Endodermal cell (in vitro differentiated cells): ENCODE measurements around the gene NLN. TPM values are rescaled to one million over a fixed set of nuclear protein-coding genes. Genes with fewer than 3 reads are reported as not detected.

Experiments
- DNase-seq: peaks from one replicate; pipeline ENCODE4 v3.0.0-alpha.2; 2017
- H3K27ac ChIP-seq: 2 replicates; pipeline ENCODE4 v1.5.1; 2013; ENCODE audit warnings: mild to moderate bottlenecking, low read depth, low read length, moderate library complexity
- H3K27me3 ChIP-seq: 2 replicates; pipeline ENCODE4 v1.6.1; 2013; ENCODE audit warnings: mild to moderate bottlenecking, low read length, moderate library complexity; ENCODE audit not compliant: insufficient read depth, control insufficient read depth, poor library complexity, severe bottlenecking
- H3K36me3 ChIP-seq: 2 replicates; pipeline ENCODE4 v1.7.0; 2013; ENCODE audit warnings: mild to moderate bottlenecking, low read length, moderate library complexity; ENCODE audit not compliant: control insufficient read depth, insufficient read depth
- H3K4me1 ChIP-seq: one replicate; pipeline ENCODE4 v1.7.0; 2013; ENCODE audit warnings: low read length; ENCODE audit not compliant: control insufficient read depth, insufficient read depth
- H3K4me3 ChIP-seq: 2 replicates; pipeline ENCODE4 v1.5.1; 2013; ENCODE audit warnings: mild to moderate bottlenecking, low read length, moderate library complexity
- H3K9ac ChIP-seq: 2 replicates; pipeline ENCODE4 v1.6.1; 2013; ENCODE audit warnings: mild to moderate bottlenecking, low read length, moderate library complexity; ENCODE audit not compliant: poor library complexity, severe bottlenecking; ENCODE audit errors: extremely low read depth
- H3K9me3 ChIP-seq: 2 replicates; pipeline ENCODE4 v1.6.1; 2013; ENCODE audit warnings: mild to moderate bottlenecking, low read length, moderate library complexity; ENCODE audit not compliant: control insufficient read depth
- H3K27ac Mint-ChIP-seq: 2 replicates; pipeline ENCODE4 v1.8.0; 2020; ENCODE audit warnings: mixed read lengths
- H3K27me3 Mint-ChIP-seq: 2 replicates; pipeline ENCODE4 v1.8.0; 2021; ENCODE audit warnings: mild to moderate bottlenecking, mixed read lengths; ENCODE audit not compliant: insufficient read depth
- H3K36me3 Mint-ChIP-seq: 2 replicates; pipeline ENCODE4 v1.8.0; 2020; ENCODE audit warnings: low read depth, mixed read lengths
- H3K4me1 Mint-ChIP-seq: 2 replicates; pipeline ENCODE4 v1.8.0; 2020; ENCODE audit warnings: mixed read lengths
- H3K4me3 Mint-ChIP-seq: 2 replicates; pipeline ENCODE4 v1.8.0; 2020; ENCODE audit warnings: mild to moderate bottlenecking, moderate library complexity, mixed read lengths
- H3K9me3 Mint-ChIP-seq: 2 replicates; pipeline ENCODE4 v1.8.0; 2020; ENCODE audit warnings: mild to moderate bottlenecking, mixed read lengths
- WGBS, 2 experiments: methylation state at CpG; one replicate each; pipeline versions ENCODE4 v1.1.5 to v1.1.7; 2013; ENCODE audit warnings: missing lambda C conversion rate in 2 of 2, mixed read lengths in 1 of 2; ENCODE audit not compliant: insufficient coverage in 1 of 2, insufficient read length in 1 of 2; 5-methylcytosine and 5-hydroxymethylcytosine counted together
- total RNA-seq, 2 donors: library from RNA; stranded (reverse); fragmentation: NEBNext Ultra II Directional in 1 of 2; extraction: Animal tissue kit (Norgen Biotek cat#: 25700) in 1 of 2; gene quantifications; 2 replicates in 1 of 2; 3 replicates in 1 of 2; pipeline ENCODE4 v1.2.1, GENCODE V29; 2021
- TF ChIP-seq, protein P1 (sequence below): fragments of 200-600 bp; sonication (generic); conservative IDR thresholded peaks from 2 replicates; pipeline ENCODE4 v1.5.0; 2021; ENCODE audit warnings: antibody characterized with exemption, mild to moderate bottlenecking

Gene NLN
- total RNA-seq, 2 donors from 2014 or later, result 110 to 136 TPM

GRCh38 chr5:65708145-65708544, 13.9 kb upstream of the NLN start:
- Mint-ChIP-seq H3K27me3 (no peaks in the 10 kb centered on the region), H3K36me3 (peaks cover 34% of the 10 kb centered on the region), H3K4me1 (peaks cover 3% of the 10 kb centered on the region), H3K27ac (no peak overlapping the region), H3K4me3 (no peak overlapping the region), H3K9me3 (no peaks in the 10 kb centered on the region)
- Histone ChIP-seq H3K36me3 (peaks cover 32% of the 10 kb centered on the region), H3K9ac (no peak overlapping the region), H3K27me3 (peaks cover 10% of the 10 kb centered on the region), H3K27ac (no peak overlapping the region), H3K4me1 (no peaks in the 10 kb centered on the region), H3K4me3 (no peak overlapping the region), H3K9me3 (no peaks in the 10 kb centered on the region)
- WGBS, 2 experiments, result 93 to 94% methylated on average over 3 to 4 of the region's 4 CpGs
- TF ChIP-seq, protein P1, sequence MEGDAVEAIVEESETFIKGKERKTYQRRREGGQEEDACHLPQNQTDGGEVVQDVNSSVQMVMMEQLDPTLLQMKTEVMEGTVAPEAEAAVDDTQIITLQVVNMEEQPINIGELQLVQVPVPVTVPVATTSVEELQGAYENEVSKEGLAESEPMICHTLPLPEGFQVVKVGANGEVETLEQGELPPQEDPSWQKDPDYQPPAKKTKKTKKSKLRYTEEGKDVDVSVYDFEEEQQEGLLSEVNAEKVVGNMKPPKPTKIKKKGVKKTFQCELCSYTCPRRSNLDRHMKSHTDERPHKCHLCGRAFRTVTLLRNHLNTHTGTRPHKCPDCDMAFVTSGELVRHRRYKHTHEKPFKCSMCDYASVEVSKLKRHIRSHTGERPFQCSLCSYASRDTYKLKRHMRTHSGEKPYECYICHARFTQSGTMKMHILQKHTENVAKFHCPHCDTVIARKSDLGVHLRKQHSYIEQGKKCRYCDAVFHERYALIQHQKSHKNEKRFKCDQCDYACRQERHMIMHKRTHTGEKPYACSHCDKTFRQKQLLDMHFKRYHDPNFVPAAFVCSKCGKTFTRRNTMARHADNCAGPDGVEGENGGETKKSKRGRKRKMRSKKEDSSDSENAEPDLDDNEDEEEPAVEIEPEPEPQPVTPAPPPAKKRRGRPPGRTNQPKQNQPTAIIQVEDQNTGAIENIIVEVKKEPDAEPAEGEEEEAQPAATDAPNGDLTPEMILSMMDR, result no peak
- no peak for DNase-seq

GRCh38 chr5:65718576-65719310, 3.3 kb upstream of the NLN start:
- H3K27me3 ChIP-seq, result no peaks in the 10 kb centered on the region
- H3K27me3 Mint-ChIP-seq, result peaks cover 3% of the 10 kb centered on the region
- TF ChIP-seq, protein P1, result no peak
- DNase-seq, result no peak
- no peak overlapping the region for H3K4me3 Mint-ChIP-seq
- H3K9me3 Mint-ChIP-seq, result no peaks in the 10 kb centered on the region
- H3K27ac Mint-ChIP-seq, result no peak overlapping the region
- H3K9me3 ChIP-seq, result no peaks in the 10 kb centered on the region
- no peak overlapping the region for H3K27ac ChIP-seq
- peaks cover 13% of the 10 kb centered on the region for H3K36me3 Mint-ChIP-seq
- H3K4me1 Mint-ChIP-seq, result peaks cover 9% of the 10 kb centered on the region
- H3K9ac ChIP-seq, result no peak overlapping the region
- H3K4me1 ChIP-seq, result no peaks in the 10 kb centered on the region
- H3K4me3 ChIP-seq, result no peak overlapping the region
- H3K36me3 ChIP-seq, result peaks cover 14% of the 10 kb centered on the region

GRCh38 chr5:65721050-65721719, 820 bp upstream of the NLN start:
- Histone ChIP-seq H3K9ac (peak overlapping the region; percentile 85), H3K4me3 (peak overlapping the region; percentile 98), H3K36me3 (peaks cover 8% of the 10 kb centered on the region), H3K27ac (no peak overlapping the region), H3K4me1 (no peaks in the 10 kb centered on the region), H3K27me3 (no peaks in the 10 kb centered on the region), H3K9me3 (no peaks in the 10 kb centered on the region)
- TF ChIP-seq, protein P1, result no peak
- WGBS, 2 experiments, result 6 to 7% methylated on average over 9 to 18 of the region's 19 CpGs
- Mint-ChIP-seq H3K36me3 (peaks cover 4% of the 10 kb centered on the region), H3K4me3 (peak overlapping the region; percentile 87), H3K9me3 (no peaks in the 10 kb centered on the region), H3K4me1 (peaks cover 16% of the 10 kb centered on the region), H3K27me3 (peaks cover 3% of the 10 kb centered on the region), H3K27ac (peak overlapping the region; percentile 64)
- peak; percentile 73 for DNase-seq
